Activated CD4-positive, CD25-positive, alpha-beta regulatory T cell treated with anti-CD3 and anti-CD28 coated beads, Interleukin-2, amount 50 U/mL, for 24 hours (primary cell): ENCODE data around the gene ARSG.
A peak's percentile ranks its signal among the peaks of the same experiment; 100 is the strongest.
"Not testable (repeated sequence)": the region's sequence is repeated elsewhere in the genome, so short reads cannot be mapped to it uniquely, and the experiment has no call there.

Experiments used
- ATAC-seq, 2 donors: fragments of 150-1000 bp; cut with Tn5 transposase; one replicate each; pipeline ENCODE4 v1.10.0; 2021; ENCODE audit warnings: mild to moderate bottlenecking in 1 of 2, moderate library complexity in 1 of 2

Gene ARSG

GRCh38 chr17:68334393-68334792 is 43.1 kb downstream of the ARSG start:
- no peak for ATAC-seq

- ATAC-seq = no peak
These were observed 50.2 kb downstream of the ARSG start for GRCh38 chr17:68341482-68341881.

GRCh38 chr17:68343976-68344375 is 52.7 kb downstream of the ARSG start:
- ATAC-seq = no peak

GRCh38 chr17:68344701-68345136 is 53.4 kb downstream of the ARSG start:
- ATAC-seq = no peak

- ATAC-seq = peak; percentile 79 to 82
These were observed 55.2 kb downstream of the ARSG start for GRCh38 chr17:68346448-68346847.

- ATAC-seq = no peak
These were observed 56.1 kb downstream of the ARSG start for GRCh38 chr17:68347380-68347779.

- peak; percentile 55 to 77 for ATAC-seq
These were observed 57.9 kb downstream of the ARSG start for GRCh38 chr17:68349157-68349556.

GRCh38 chr17:68351395-68351794 is 60.1 kb downstream of the ARSG start:
- ATAC-seq = no peak

- no peak for ATAC-seq
These were observed 60.7 kb downstream of the ARSG start for GRCh38 chr17:68352041-68352440.

GRCh38 chr17:68352671-68353070 is 61.4 kb downstream of the ARSG start:
- ATAC-seq = not testable (repeated sequence)

- no peak for ATAC-seq
These were observed 61.8 kb downstream of the ARSG start for GRCh38 chr17:68353111-68353521.

- ATAC-seq = not testable (repeated sequence)
These were observed 63.0 kb downstream of the ARSG start for GRCh38 chr17:68354311-68354710.

GRCh38 chr17:68355108-68355507 is 63.8 kb downstream of the ARSG start:
- ATAC-seq = not testable (repeated sequence)

- ATAC-seq = peak; percentile 96 to 98
These were observed 65.2 kb downstream of the ARSG start for GRCh38 chr17:68356520-68356919.

GRCh38 chr17:68356949-68357455 is 65.7 kb downstream of the ARSG start:
- no peak for ATAC-seq

- no peak for ATAC-seq
These were observed 66.6 kb downstream of the ARSG start for GRCh38 chr17:68357886-68358285.

- ATAC-seq = no peak
These were observed 68.7 kb downstream of the ARSG start for GRCh38 chr17:68359791-68360535.

GRCh38 chr17:68365469-68365868 is 74.2 kb downstream of the ARSG start:
- no peak for ATAC-seq

- no peak for ATAC-seq
These were observed 77.1 kb downstream of the ARSG start for GRCh38 chr17:68368387-68368786.

- no peak for ATAC-seq
These were observed 84.3 kb downstream of the ARSG start for GRCh38 chr17:68375566-68375965.

GRCh38 chr17:68376178-68376577 is 84.9 kb downstream of the ARSG start:
- not testable (repeated sequence) for ATAC-seq

- no peak for ATAC-seq
These were observed 86.5 kb downstream of the ARSG start for GRCh38 chr17:68377771-68378267.

GRCh38 chr17:68378268-68379176 is 87.2 kb downstream of the ARSG start:
- no peak for ATAC-seq
